HG03575 (cell line): ENCODE measurements around the gene OCLN.
"Not testable (repeated sequence)": the region's sequence is repeated elsewhere in the genome, so short reads cannot be mapped to it uniquely, and the experiment has no call there.

Source experiments
- ATAC-seq: cut with Tn5 transposase; IDR thresholded peaks from one replicate; pipeline ENCODE4 v1.9.1; 2021; ENCODE audit not compliant: unreplicated experiment, insufficient number of reproducible peaks, low FRiP score; ENCODE audit errors: extremely low read depth

OCLN gene

GRCh38 chr5:69484891-69485290 lies 7.7 kb upstream of the OCLN start:
- no peak for ATAC-seq

- ATAC-seq = no peak
These were observed 7.1 kb upstream of the OCLN start for GRCh38 chr5:69485471-69485870.

DNA sequence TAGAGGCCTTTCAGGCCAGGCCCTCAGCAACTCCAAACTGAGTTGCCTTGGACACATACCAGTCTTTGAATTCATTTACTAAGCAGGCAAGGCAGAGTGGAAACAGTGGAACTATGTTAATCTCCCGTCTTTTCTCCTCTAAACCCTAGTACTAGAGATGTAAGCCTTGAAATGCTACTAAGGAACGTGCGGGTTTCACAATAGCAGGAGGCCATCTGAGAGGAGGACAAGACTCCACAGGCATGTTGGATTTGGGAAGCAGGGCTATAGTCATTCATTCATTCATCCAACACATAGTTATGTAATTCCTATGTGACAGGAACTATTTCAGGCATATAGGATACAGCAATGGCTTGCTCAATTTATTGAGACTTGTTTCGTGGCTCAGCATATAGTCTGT lies 3.3 kb upstream of the OCLN start:
- ATAC-seq = no peak

DNA sequence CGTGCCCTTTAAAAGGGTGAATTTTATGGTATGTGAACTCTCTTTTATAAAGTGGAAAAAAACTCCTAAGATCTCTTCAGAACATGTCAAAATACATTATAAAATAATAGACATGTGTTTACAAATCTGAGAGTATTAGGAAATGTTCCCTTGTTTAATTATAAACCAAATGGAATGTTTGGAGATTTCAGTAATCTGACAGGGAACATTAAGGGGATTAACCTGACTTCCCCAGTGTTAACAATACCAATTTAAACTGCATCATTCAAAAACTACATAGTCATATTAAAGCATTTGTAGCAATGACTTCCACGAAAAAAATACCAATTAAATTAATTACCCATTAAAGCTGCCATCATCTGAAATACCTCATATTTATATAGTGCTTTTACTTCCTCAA lies 1.6 kb upstream of the OCLN start:
- ATAC-seq = no peak

DNA sequence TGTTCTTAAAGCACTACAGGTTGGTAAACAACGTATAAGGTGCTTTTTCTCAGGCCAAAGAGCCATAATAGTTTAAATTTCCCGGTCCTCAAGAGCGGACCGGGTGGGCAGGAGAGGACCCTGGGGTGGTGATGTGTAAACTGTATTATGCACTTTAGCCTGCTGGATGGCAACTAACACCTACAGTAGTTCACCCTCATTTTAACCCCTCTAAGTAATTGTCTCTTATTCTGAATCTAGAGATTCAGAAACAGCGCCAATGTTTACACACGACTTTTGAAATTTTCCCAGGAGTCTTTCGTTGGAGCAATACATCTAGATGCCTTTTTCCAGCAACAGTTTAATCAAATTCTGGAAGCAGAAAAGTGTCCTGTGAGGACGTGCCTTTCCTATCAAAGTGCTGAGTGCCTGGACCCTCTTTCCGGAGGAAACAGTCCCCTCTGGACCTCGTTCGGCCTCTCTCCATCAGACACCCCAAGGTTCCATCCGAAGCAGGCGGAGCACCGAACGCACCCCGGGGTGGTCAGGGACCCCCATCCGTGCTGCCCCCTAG lies 676 bp upstream of the OCLN start:
- ATAC-seq = no peak

- ATAC-seq = no peak
These were observed 369 bp downstream of the OCLN start for GRCh38 chr5:69492923-69493395.

DNA sequence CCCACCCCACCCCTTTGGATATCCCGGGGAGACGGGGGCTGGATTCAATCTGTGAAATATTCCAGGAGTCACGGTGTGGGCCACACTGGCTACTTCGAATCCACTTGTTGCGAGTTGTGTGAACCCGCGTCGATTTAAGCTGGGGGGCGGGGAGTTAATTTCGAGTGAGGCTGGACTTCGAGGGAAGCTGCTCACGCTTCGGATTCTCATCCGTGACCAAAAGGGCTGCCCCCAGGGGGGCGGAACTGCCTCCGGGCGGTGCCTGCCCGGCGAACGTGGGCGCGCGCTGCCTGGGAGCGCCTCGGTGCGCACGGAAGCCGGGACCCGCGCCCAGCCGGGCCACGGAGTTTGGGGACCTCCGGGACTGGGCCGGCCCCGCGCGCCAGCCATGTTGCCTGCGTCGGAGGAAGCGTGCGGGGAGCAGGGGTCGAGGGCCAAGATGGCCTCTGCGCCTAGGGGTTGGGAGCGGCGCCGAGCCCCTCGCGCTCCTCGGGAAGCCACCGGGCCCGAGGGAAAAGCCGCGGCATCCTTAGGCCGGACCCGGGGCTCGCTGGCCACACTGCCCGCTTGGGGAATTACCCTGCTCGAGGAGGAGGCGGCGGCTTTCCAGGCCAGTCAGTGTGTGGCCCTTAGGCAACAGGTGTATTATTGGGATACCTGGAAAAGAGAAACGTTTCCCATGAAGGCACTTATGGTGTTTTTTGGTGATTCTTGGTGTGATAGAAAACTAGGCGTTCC lies 975 bp downstream of the OCLN start:
- ATAC-seq = no peak

DNA sequence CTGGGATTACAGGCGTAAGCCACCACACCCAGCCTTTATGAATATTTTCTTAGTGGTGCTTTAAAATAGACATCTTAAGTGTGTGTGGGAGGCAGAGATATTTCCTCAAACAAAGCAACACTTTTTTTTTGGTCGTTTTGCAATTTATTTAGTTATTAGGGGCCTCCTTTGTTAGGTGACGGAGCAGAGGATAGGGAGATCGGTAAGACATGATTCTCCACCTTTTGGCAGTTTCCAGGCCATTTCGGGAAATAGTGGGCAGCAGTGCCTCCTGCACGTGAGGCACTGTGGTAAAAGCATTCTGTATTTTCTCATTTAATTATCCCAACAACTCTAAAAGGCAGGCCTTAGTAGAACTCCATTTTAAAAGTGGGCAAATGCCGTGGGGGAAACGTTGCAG lies 1.9 kb downstream of the OCLN start:
- ATAC-seq = no peak

DNA sequence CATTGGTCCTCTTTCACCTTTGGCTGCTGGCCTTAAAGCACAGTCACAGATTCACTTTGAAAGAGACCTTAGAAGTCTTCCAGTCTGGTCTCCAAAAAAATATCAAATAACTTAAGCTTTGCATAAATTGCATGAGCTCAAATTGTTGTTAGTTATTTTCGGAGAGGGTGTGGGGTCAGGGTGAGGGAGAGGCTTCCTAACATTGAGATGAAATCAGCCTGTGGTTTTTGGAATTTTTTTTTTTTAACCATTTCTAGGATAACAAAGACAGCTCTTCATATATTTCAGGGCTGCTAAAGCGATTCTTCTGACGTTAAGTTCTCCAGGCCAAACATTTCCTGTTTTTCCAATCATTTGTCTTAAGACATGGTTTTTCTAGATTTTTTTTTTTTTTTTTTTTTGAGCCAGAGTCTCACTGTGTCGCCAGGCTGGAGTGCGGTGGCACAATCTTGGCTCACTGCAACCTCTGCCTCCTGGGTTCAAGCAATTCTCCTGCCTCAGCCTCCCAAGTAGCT lies 4.5 kb downstream of the OCLN start:
- no peak for ATAC-seq

- ATAC-seq = no peak
These were observed 5.8 kb downstream of the OCLN start for GRCh38 chr5:69498384-69498783.

DNA sequence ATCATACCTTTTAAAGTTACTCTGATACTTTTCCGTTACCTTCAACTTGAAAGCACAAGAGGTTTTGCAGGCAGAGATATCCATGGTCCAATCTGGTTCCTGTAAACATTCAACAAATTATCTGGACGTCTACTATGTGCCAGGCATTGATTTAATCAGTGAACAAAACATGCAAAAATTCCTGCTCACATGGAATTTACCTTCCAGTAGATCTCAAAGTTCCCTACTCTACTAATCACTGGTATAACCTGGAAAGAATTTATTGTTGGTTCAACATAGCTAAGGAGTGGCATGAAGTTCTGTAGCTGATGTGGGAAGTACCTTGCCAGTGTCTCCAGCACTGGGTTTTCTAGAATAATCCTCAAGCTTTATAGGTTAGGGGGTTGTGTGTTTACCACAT lies 9.8 kb downstream of the OCLN start:
- ATAC-seq = no peak

GRCh38 chr5:69502767-69503488 lies 10.3 kb downstream of the OCLN start:
- ATAC-seq = no peak

DNA sequence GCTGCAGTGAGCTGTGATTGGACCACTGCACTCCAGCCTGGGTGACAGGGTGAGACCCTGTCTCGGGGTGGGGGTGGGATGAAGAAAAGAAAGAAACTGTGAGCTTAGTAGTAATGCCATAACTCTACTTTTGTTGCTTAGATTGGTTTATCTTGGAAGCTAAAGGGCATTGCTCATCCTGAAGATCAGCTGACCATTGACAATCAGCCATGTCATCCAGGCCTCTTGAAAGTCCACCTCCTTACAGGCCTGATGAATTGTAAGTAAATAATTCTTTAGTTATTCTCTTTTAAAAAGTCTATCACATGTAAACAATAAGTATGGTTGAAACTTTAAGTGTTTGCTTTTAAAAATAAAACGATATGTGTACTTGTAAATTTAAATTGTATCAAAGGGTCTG lies 11.4 kb downstream of the OCLN start:
- ATAC-seq = no peak

GRCh38 chr5:69505306-69505705 lies 12.7 kb downstream of the OCLN start:
- ATAC-seq = no peak

GRCh38 chr5:69509212-69509611 lies 16.6 kb downstream of the OCLN start:
- no peak for ATAC-seq

- no peak for ATAC-seq
These were observed 18.1 kb downstream of the OCLN start for GRCh38 chr5:69510694-69511093.

- ATAC-seq = no peak
These were observed 20.2 kb downstream of the OCLN start for GRCh38 chr5:69512740-69513260.

DNA sequence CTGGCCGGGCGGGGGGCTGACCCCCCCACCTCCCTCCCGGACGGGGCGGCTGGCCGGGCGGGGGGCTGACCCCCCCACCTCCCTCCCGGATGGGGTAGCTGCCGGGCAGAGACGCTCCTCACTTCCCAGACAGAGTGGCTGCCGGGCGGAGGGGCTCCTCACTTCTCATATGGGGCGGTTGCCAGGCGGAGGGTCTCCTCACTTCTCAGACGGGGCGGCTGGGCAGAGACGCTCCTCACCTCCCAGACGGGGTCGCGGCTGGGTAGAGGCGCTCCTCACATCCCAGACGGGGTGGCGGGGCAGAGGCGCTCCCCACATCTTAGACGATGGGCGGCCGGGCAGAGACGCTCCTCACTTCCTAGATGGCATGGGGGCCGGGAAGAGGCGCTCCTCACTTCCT lies 23.0 kb downstream of the OCLN start:
- not testable (repeated sequence) for ATAC-seq

GRCh38 chr5:69516769-69517168 lies 24.2 kb downstream of the OCLN start:
- no peak for ATAC-seq

DNA sequence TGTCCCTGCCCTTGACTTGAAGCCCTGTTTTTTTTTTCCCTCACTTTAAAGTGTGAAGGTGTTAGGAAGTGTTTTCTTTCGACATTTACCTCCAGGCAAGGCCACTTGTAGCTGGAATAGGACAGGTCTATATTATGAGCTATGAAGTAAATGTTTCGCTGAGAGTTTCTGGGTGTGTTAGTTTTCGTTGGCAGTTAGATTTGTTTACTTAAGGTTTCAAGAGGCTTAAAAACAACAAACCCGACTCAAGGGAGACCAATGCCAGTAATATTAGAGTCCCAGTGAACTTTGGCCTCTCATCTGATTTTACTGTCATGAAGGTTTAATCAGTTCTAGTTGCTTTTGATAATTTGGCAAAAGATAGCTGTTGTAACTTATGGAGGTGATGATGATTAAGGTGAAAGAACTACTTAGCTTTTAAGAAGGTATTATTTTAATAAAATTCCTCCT lies 25.2 kb downstream of the OCLN start:
- no peak for ATAC-seq
